Endothelial cell of umbilical vein (primary cell): ENCODE results near the gene PSMC2.

Experiments used
- EZH2 ChIP-seq: IDR thresholded peaks from 2 replicates; pipeline ENCODE4 v1.6.1; 2012; ENCODE audit warnings: borderline replicate concordance, low read depth, mild to moderate bottlenecking, moderate library complexity, low read length, inconsistent platforms; ENCODE audit not compliant: severe bottlenecking
- FOS ChIP-seq: IDR thresholded peaks from 2 replicates; pipeline ENCODE4 v1.6.1; 2011; ENCODE audit warnings: mild to moderate bottlenecking, low read length, moderate library complexity, borderline replicate concordance; ENCODE audit not compliant: insufficient read depth
- GATA2 ChIP-seq: IDR thresholded peaks from 2 replicates; pipeline ENCODE4 v1.7.0; 2011; ENCODE audit warnings: low read depth, mild to moderate bottlenecking, moderate library complexity, mixed read lengths, low read length; ENCODE audit not compliant: insufficient read length, insufficient read depth
- JUN ChIP-seq: IDR thresholded peaks from 2 replicates; pipeline ENCODE4 v1.6.1; 2011; ENCODE audit warnings: borderline replicate concordance, low read depth; ENCODE audit not compliant: insufficient read length, insufficient read depth
- MYC ChIP-seq: IDR thresholded peaks from one replicate; pipeline ENCODE4 v1.6.1; 2011; ENCODE audit warnings: mild to moderate bottlenecking, low read depth, low read length
- POLR2A ChIP-seq: IDR thresholded peaks from 2 replicates; pipeline ENCODE4 v1.6.1; 2012; ENCODE audit warnings: low read depth, mild to moderate bottlenecking, control low read depth, low read length
- POLR2AphosphoS5 ChIP-seq: IDR thresholded peaks from 2 replicates; pipeline ENCODE4 v1.6.1; 2012; ENCODE audit warnings: low read depth, mild to moderate bottlenecking, control low read depth, low read length, moderate library complexity; ENCODE audit not compliant: insufficient read depth
- TF ChIP-seq, protein P1 (sequence below), 2 donors: IDR thresholded peaks; 1 replicate in 1 of 2; 2 replicates in 1 of 2; pipeline ENCODE4 v1.5.1; 2011; ENCODE audit warnings: low read length in 2 of 2, mild to moderate bottlenecking in 2 of 2, moderate library complexity in 2 of 2, control low read depth in 1 of 2, inconsistent platforms in 1 of 2, low read depth in 1 of 2; ENCODE audit not compliant: insufficient read depth in 1 of 2; ENCODE audit errors: extremely low read depth in 1 of 2
- TF ChIP-seq, protein P2 (sequence below): IDR thresholded peaks from 2 replicates; pipeline ENCODE4 v1.6.1; 2011; ENCODE audit not compliant: insufficient read depth, insufficient read length

DNA sequence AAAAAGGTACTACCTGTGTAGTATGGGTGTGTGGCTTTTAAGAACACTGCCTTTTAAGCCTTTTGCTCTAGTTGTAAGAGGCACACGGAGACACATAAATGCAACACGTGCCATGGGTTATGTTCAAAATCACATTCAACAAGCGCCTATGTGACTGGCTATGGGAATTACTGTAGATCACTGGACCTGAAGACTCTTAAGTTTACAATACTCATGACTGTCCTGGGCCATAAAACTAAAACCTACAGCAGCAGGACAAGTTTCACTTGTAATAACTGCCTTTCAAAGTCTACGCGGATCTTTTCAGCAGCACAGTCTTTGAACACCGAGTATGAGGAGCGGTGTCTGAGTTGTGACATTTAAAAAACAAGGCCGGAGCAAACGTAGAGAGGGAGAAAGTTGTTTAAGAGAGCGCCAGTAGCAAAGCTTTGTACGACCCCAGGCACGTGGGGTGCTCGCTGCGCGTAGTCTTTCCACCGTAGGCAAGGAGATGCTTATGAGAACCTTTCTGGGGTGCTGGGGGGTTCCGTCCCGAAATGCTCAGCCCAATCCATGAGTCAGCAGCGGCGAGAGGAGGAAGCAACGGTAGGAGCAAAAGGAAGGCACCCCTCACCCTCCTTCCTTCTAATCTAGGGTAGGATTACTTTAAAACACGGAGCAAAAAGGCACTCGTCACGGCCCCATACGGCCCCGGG, 3.5 kb upstream of the PSMC2 start:
- TF ChIP-seq, protein P1, sequence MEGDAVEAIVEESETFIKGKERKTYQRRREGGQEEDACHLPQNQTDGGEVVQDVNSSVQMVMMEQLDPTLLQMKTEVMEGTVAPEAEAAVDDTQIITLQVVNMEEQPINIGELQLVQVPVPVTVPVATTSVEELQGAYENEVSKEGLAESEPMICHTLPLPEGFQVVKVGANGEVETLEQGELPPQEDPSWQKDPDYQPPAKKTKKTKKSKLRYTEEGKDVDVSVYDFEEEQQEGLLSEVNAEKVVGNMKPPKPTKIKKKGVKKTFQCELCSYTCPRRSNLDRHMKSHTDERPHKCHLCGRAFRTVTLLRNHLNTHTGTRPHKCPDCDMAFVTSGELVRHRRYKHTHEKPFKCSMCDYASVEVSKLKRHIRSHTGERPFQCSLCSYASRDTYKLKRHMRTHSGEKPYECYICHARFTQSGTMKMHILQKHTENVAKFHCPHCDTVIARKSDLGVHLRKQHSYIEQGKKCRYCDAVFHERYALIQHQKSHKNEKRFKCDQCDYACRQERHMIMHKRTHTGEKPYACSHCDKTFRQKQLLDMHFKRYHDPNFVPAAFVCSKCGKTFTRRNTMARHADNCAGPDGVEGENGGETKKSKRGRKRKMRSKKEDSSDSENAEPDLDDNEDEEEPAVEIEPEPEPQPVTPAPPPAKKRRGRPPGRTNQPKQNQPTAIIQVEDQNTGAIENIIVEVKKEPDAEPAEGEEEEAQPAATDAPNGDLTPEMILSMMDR (IDR thresholded peaks at IDR 0.05; ENCODE audit: extremely low read depth in 1 of 2, insufficient read depth in 1 of 2, low read depth in 1 of 2, low read length in 2 of 2) = no peak
- no peak for TF ChIP-seq POLR2AphosphoS5
- no peak for TF ChIP-seq POLR2A
- TF ChIP-seq MYC = no peak
- no peak for TF ChIP-seq JUN
- TF ChIP-seq EZH2 = no peak
- TF ChIP-seq GATA2 = no peak
- TF ChIP-seq, protein P2, sequence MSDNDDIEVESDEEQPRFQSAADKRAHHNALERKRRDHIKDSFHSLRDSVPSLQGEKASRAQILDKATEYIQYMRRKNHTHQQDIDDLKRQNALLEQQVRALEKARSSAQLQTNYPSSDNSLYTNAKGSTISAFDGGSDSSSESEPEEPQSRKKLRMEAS = no peak
- no peak for TF ChIP-seq FOS
